Measurements from ENCODE around the gene CASZ1. TPM values are rescaled to one million over a fixed set of nuclear protein-coding genes. Genes with fewer than 3 reads are reported as not detected.

Gene CASZ1
- total and polyA plus RNA-seq, 3 donors from 2014 or later: 9.4 to 12.3 (median 10.3) TPM

DNA sequence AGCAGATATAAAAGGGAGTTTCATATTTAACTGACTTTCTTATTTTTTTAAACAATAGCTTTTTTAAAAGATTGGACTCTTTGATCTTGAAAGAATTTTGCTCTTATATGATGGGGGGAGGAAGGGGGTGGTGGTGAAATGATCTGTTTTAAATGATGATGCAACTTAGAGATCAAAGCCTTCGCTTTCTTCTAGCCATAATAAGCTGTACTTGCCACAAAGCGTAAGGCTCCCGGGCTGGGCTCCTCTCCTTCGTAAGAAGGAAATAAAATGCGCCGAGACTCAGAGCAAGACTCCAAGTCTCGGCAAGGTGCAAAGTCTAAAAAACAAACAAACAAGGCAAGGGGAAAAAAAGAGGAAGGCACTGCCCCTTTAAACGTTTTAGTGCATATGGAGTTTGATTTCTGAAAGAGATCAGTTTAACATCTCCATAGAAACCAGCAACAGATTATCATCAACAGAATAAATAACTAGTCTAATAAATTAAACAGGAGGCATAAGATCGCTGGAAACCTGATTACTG, 3.3 kb downstream of the CASZ1 start:
- Histone ChIP-seq H3K27me3 (peaks cover 4% of the 10 kb centered on the region), H3K4me3 (peak overlapping the region; percentile 24 to 50)
- TF ChIP-seq, protein P1, sequence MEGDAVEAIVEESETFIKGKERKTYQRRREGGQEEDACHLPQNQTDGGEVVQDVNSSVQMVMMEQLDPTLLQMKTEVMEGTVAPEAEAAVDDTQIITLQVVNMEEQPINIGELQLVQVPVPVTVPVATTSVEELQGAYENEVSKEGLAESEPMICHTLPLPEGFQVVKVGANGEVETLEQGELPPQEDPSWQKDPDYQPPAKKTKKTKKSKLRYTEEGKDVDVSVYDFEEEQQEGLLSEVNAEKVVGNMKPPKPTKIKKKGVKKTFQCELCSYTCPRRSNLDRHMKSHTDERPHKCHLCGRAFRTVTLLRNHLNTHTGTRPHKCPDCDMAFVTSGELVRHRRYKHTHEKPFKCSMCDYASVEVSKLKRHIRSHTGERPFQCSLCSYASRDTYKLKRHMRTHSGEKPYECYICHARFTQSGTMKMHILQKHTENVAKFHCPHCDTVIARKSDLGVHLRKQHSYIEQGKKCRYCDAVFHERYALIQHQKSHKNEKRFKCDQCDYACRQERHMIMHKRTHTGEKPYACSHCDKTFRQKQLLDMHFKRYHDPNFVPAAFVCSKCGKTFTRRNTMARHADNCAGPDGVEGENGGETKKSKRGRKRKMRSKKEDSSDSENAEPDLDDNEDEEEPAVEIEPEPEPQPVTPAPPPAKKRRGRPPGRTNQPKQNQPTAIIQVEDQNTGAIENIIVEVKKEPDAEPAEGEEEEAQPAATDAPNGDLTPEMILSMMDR (IDR thresholded peaks at IDR 0.05): no peak
- no peak for TF ChIP-seq POLR2A (IDR thresholded peaks at IDR 0.05)

DNA sequence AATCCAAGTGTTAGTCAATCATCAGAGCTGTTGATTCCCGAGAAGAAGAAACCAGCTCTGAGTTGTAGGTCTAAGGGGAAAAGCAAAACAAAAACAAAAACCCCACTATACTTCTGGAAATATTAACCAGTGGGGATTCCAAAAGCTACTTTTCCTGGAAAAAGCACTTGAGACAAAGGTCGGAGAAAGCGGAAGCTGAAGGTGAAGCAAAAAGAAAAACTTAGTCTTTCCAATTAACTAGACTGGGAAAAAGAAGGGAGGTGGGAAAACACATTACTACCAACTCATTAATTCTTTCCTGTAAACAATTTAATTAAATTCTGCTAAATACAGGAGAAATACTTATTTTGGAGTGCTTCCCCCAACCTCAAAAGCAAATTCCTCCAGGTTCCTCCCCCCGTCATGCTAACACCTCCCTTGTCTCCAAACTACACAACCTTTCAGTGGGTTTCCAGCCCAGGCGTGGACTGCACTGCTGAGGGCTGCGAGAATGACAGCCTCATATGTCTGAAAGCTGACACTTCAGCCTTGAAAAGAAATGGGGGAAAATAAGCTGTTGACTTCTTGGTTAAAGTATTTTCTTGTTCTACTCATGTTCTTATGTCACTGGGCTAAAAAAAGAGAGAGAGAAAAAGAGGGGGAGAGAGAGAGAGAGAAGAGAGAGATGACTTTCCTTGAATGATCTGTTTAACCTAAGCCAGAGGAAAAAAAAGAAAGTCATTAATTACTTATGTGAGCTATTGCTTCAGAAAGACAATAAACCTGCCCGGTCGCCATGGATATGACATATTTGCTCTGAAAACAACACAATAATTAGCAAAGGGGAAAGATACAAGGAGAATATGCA, 5.1 kb downstream of the CASZ1 start:
- WGBS, 2 donors: 49 to 50% methylated on average over 8 of the region's 8 CpGs
- no peaks in the 10 kb centered on the region for H3K36me3 ChIP-seq (ENCODE audit: low read depth, missing control alignments)
- intact Hi-C loops (cut with DNase I; ENCODE audit: low total_unique reads): no loop called here
- peaks cover 4% of the 10 kb centered on the region for H3K27me3 ChIP-seq
- TF ChIP-seq, protein P1 (IDR thresholded peaks at IDR 0.05): no peak
- no peak for TF ChIP-seq POLR2A (IDR thresholded peaks at IDR 0.05)
- DNase-seq: no peak
- peaks cover 14% of the 10 kb centered on the region for H3K4me1 ChIP-seq
- no peak overlapping the region for H3K27ac ChIP-seq
- H3K4me3 ChIP-seq: no peak overlapping the region
- H3K9me3 ChIP-seq: no peaks in the 10 kb centered on the region

More for the DNA sequence above, 3.3 kb downstream of the CASZ1 start:
- no peaks in the 10 kb centered on the region for H3K9me3 ChIP-seq
- H3K27ac ChIP-seq: no peak overlapping the region
- no peak for DNase-seq
- intact Hi-C loops (cut with DNase I; ENCODE audit: low total_unique reads): no loop called here
- H3K4me1 ChIP-seq: peaks cover 14% of the 10 kb centered on the region
- H3K36me3 ChIP-seq (ENCODE audit: low read depth, missing control alignments): no peaks in the 10 kb centered on the region
- WGBS, 2 donors: 6 to 10% methylated on average over 9 of the region's 9 CpGs

DNA sequence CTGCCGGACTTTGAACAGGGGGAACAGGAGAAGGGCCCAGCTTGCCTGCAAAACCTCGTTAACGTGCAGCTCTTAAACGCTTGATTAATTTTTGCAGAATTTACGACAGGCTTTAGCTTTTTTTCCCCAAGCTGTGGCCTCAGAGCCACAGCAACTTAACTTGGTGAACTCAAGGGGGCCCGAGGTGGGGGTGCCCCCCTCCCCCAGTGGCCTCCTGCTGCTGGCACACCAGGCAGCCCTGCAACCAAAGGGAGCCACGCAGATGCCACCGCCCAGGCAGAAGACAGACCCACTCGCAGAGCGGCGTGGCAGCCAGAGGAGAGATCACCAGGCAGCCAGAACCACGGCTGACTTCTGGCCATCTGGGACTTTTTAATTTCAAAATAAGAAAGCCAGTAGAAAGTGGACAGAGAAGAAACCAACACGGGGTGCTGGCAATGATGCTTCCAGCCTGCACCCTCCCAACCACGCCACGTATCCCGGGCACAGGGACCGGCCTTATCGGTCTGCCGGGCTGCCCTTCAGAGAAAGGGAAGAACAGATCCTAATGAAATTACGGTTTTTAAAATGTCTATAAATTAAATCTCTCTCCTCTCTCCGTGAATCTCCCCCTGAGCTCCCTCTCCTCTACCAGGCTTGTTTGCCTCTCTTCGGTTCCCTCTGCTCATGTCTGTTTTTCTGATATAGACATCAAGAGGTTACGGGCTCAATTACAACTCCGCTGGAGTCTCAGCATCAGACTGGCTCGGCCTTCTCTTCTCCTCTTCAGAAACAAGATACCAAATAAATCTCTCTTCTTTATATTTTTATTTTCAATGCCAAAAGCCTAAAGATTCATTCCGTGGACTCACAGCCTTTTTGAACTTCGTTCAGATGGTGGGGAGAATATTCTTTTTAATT, 6.4 kb downstream of the CASZ1 start:
- intact Hi-C loops (cut with DNase I; ENCODE audit: low total_unique reads): no loop called here
- Histone ChIP-seq H3K27me3 (peaks cover 4% of the 10 kb centered on the region), H3K27ac (no peak overlapping the region), H3K36me3 (ENCODE audit: low read depth, missing control alignments) (no peaks in the 10 kb centered on the region), H3K4me3 (no peak overlapping the region), H3K4me1 (peaks cover 6% of the 10 kb centered on the region), H3K9me3 (no peaks in the 10 kb centered on the region)
- 74 to 75% methylated on average over 27 of the region's 27 CpGs for WGBS, 2 donors
- no peak for DNase-seq
- TF ChIP-seq POLR2A (IDR thresholded peaks at IDR 0.05): no peak
- TF ChIP-seq, protein P1 (IDR thresholded peaks at IDR 0.05): no peak

DNA sequence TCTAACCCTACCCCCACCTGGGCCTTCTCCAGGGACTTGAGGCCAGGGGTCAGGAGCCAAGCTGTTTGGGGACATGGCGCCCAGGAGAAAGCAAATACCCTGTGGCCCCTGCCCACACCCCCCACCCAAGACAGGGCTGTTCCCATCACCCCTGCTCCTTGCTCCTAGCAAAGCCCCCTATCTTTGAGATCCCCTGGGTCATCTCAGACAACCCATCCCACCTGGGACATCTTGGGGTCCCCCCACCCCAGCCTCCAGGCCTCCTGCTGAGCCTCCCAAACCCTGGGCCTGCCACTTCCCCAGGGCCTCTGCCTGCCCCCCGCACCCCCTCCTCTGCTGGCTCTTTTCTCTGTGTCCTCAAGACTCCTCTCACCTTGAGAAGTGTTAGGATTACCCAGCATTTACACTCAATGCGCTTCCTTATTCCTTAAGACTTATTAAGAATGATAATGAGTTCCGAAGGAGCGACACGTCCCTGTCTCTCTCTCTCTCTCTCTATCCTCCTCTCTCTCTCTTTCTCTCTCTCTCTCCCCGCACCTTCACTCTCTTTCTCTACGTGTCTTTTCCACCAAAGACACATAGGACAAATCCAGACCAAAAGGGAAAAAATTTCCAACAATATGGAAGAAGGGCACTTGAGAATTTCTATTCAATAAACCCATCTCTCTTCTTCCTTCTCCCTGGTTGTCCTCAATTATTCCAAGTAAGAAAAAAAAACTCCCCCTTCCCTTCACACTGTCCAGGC, 7.2 kb downstream of the CASZ1 start:
- Histone ChIP-seq H3K27ac (no peak overlapping the region), H3K27me3 (peaks cover 4% of the 10 kb centered on the region), H3K4me3 (no peak overlapping the region), H3K9me3 (no peaks in the 10 kb centered on the region), H3K36me3 (ENCODE audit: low read depth, missing control alignments) (no peaks in the 10 kb centered on the region), H3K4me1 (peaks cover 5% of the 10 kb centered on the region)
- intact Hi-C loops (cut with DNase I; ENCODE audit: low total_unique reads): no loop called here
- TF ChIP-seq POLR2A (IDR thresholded peaks at IDR 0.05): no peak
- TF ChIP-seq, protein P1 (IDR thresholded peaks at IDR 0.05): no peak
- WGBS, 2 donors: 77 to 81% methylated on average over 8 of the region's 8 CpGs
- no peak for DNase-seq

Data from testis (tissue), 3 donors.